ENCODE results near the gene NCBP1.

DNA sequence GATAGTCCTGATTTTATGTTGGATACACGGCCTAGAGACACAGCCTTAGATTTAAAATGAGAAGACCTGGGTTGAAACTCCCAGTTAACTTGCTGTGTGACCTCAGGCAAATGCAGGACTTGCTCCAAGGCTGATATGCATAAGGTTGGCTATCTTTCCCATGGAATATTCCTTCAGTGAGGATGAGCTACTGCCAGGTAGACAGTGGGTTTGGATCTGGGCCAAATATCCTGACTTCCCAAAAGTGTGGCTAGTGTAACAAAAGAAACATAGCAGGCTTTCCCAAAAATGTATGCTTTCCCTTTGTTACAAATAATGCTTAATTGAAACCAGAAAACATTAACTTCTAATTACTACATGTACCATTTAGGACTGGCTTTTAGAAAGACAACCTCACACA is 64.2 kb downstream of the NCBP1 start:
- TF ChIP-seq POLR2A (IDR thresholded peaks at IDR 0.05; ENCODE audit: low read depth, low read length), result no peak
- TF ChIP-seq, protein P1, sequence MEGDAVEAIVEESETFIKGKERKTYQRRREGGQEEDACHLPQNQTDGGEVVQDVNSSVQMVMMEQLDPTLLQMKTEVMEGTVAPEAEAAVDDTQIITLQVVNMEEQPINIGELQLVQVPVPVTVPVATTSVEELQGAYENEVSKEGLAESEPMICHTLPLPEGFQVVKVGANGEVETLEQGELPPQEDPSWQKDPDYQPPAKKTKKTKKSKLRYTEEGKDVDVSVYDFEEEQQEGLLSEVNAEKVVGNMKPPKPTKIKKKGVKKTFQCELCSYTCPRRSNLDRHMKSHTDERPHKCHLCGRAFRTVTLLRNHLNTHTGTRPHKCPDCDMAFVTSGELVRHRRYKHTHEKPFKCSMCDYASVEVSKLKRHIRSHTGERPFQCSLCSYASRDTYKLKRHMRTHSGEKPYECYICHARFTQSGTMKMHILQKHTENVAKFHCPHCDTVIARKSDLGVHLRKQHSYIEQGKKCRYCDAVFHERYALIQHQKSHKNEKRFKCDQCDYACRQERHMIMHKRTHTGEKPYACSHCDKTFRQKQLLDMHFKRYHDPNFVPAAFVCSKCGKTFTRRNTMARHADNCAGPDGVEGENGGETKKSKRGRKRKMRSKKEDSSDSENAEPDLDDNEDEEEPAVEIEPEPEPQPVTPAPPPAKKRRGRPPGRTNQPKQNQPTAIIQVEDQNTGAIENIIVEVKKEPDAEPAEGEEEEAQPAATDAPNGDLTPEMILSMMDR (conservative IDR thresholded peaks at IDR 0.05; ENCODE audit: low read depth, low read length), result no peak
- TF ChIP-seq SMC3 (IDR thresholded peaks at IDR 0.05; ENCODE audit: low read depth, low read length), result no peak
- no peak for TF ChIP-seq CEBPB (IDR thresholded peaks at IDR 0.05; ENCODE audit: low read depth, low read length)
- no peak for TF ChIP-seq RAD21 (IDR thresholded peaks at IDR 0.05; ENCODE audit: low read length)
- TF ChIP-seq, protein P2, sequence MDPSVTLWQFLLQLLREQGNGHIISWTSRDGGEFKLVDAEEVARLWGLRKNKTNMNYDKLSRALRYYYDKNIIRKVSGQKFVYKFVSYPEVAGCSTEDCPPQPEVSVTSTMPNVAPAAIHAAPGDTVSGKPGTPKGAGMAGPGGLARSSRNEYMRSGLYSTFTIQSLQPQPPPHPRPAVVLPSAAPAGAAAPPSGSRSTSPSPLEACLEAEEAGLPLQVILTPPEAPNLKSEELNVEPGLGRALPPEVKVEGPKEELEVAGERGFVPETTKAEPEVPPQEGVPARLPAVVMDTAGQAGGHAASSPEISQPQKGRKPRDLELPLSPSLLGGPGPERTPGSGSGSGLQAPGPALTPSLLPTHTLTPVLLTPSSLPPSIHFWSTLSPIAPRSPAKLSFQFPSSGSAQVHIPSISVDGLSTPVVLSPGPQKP (IDR thresholded peaks at IDR 0.05; ENCODE audit: borderline replicate concordance, low read depth, low read length), result no peak
- TF ChIP-seq CHD1 (IDR thresholded peaks at IDR 0.05; ENCODE audit: low read depth, low read length), result no peak
- TF ChIP-seq, protein P3, sequence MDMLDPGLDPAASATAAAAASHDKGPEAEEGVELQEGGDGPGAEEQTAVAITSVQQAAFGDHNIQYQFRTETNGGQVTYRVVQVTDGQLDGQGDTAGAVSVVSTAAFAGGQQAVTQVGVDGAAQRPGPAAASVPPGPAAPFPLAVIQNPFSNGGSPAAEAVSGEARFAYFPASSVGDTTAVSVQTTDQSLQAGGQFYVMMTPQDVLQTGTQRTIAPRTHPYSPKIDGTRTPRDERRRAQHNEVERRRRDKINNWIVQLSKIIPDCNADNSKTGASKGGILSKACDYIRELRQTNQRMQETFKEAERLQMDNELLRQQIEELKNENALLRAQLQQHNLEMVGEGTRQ (IDR thresholded peaks at IDR 0.05; ENCODE audit: low read depth, low read length), result no peak
- no peak for TF ChIP-seq BHLHE40 (IDR thresholded peaks at IDR 0.05; ENCODE audit: low read depth, low read length)
- no peak for TF ChIP-seq MAZ (IDR thresholded peaks at IDR 0.05; ENCODE audit: borderline replicate concordance, low read depth, low read length)
